Endothelial cell of umbilical vein (primary cell): ENCODE data around the gene SCARF2. TPM values are rescaled to one million over a fixed set of nuclear protein-coding genes. Genes with fewer than 3 reads are reported as not detected.

Experiments used
- BruUV-seq: library from RNA; stranded (reverse); fragments of 400-500 nt; replicated peaks from 2 replicates; lab custom pipeline; 2021; lab: Mats Ljungman, UMichigan
- CTCF ChIA-PET: fragments of 300-600, 350-600 bp; sonication (Branson Sonifier 250); formaldehyde crosslinking; loops from one replicate; lab custom pipeline; 2021; ENCODE audit warnings: antibody characterized with exemption, inconsistent platforms; lab: Charles Lee
- POLR2A ChIA-PET: fragments of 300-600, 350-600 bp; sonication (Branson Sonifier 250); formaldehyde crosslinking; loops from one replicate; lab custom pipeline; 2021; ENCODE audit warnings: antibody characterized with exemption, inconsistent platforms; lab: Charles Lee
- DNase-seq: peaks from one replicate; pipeline ENCODE4 v3.0.0-alpha.2; 2011; ENCODE audit warnings: low read depth, low spot score
- FAIRE-seq: peaks from 2 replicates; lab custom pipeline; 2011; peaks lifted over from hg19 to GRCh38; lab: Jason Lieb, UNC
- H2AFZ ChIP-seq: 2 replicates; pipeline ENCODE4 v1.6.0; 2012; ENCODE audit warnings: low read depth, low read length, control low read depth, inconsistent platforms
- H3K27ac ChIP-seq: 2 replicates; pipeline ENCODE4 v1.5.1; 2011; ENCODE audit warnings: low read depth, mild to moderate bottlenecking, control low read depth, low read length, moderate library complexity; ENCODE audit not compliant: insufficient read depth
- H3K27me3 ChIP-seq, 2 experiments: 2 replicates each; pipeline versions ENCODE4 v1.6.0 to v1.6.1; 2011; ENCODE audit warnings: low read length in 2 of 2, mixed read lengths in 1 of 2; ENCODE audit not compliant: control insufficient read depth in 2 of 2, insufficient read depth in 2 of 2
- H3K36me3 ChIP-seq, 2 experiments: 2 replicates in 1 of 2; 3 replicates in 1 of 2; pipeline ENCODE4 v1.5.1; 2011; ENCODE audit warnings: low read length in 2 of 2, mild to moderate bottlenecking in 1 of 2, moderate library complexity in 1 of 2; ENCODE audit not compliant: control insufficient read depth in 2 of 2, insufficient read depth in 2 of 2; ENCODE audit errors: extremely low read depth in 1 of 2
- H3K4me1 ChIP-seq: 3 replicates; pipeline ENCODE4 v1.5.1; 2011; ENCODE audit warnings: mild to moderate bottlenecking, low read length; ENCODE audit not compliant: control insufficient read depth, insufficient read depth; ENCODE audit errors: extremely low read depth
- H3K4me2 ChIP-seq: 2 replicates; pipeline ENCODE4 v1.6.1; 2011; ENCODE audit warnings: low read length, control low read depth, mixed read lengths; ENCODE audit not compliant: insufficient read depth
- H3K4me3 ChIP-seq, 3 experiments: fragments of 200-600 bp in 1 of 3; sonication (generic), shearing (Covaris generic) in 1 of 3; replicated peaks in 1 of 3; 2 replicates each; pipeline ENCODE4 v1.5.1; 2011 to 2016; ENCODE audit warnings: control low read depth in 3 of 3, low read length in 3 of 3, mild to moderate bottlenecking in 2 of 3, inconsistent platforms in 1 of 3, low read depth in 1 of 3, moderate library complexity in 1 of 3; ENCODE audit not compliant: insufficient read depth in 1 of 3
- H3K79me2 ChIP-seq: 2 replicates; pipeline ENCODE4 v1.6.0; 2012; ENCODE audit warnings: low read length, inconsistent platforms; ENCODE audit not compliant: control insufficient read depth, insufficient read depth
- H3K9ac ChIP-seq: replicated peaks from 2 replicates; pipeline ENCODE3; 2011; ENCODE audit warnings: low read length, control low read depth; ENCODE audit not compliant: insufficient read depth; ENCODE audit errors: extremely low read depth
- H3K9me1 ChIP-seq: replicated peaks from 3 replicates; pipeline ENCODE4 v1.6.0; 2011; ENCODE audit warnings: mild to moderate bottlenecking, low read length; ENCODE audit not compliant: control insufficient read depth, insufficient read depth; ENCODE audit errors: extremely low read depth
- H3K9me3 ChIP-seq: replicated peaks from 2 replicates; pipeline ENCODE4 v1.5.1; 2012; ENCODE audit warnings: low read length, inconsistent platforms; ENCODE audit not compliant: control insufficient read depth, insufficient read depth
- H4K20me1 ChIP-seq: replicated peaks from 2 replicates; pipeline ENCODE3; 2011; ENCODE audit warnings: mild to moderate bottlenecking, low read length; ENCODE audit not compliant: control insufficient read depth, insufficient read depth; ENCODE audit errors: extremely low read depth
- EZH2 ChIP-seq: IDR thresholded peaks from 2 replicates; pipeline ENCODE4 v1.6.1; 2012; ENCODE audit warnings: borderline replicate concordance, low read depth, mild to moderate bottlenecking, moderate library complexity, low read length, inconsistent platforms; ENCODE audit not compliant: severe bottlenecking
- FOS ChIP-seq: IDR thresholded peaks from 2 replicates; pipeline ENCODE4 v1.6.1; 2011; ENCODE audit warnings: mild to moderate bottlenecking, low read length, moderate library complexity, borderline replicate concordance; ENCODE audit not compliant: insufficient read depth
- GATA2 ChIP-seq: IDR thresholded peaks from 2 replicates; pipeline ENCODE4 v1.7.0; 2011; ENCODE audit warnings: low read depth, mild to moderate bottlenecking, moderate library complexity, mixed read lengths, low read length; ENCODE audit not compliant: insufficient read length, insufficient read depth
- JUN ChIP-seq: IDR thresholded peaks from 2 replicates; pipeline ENCODE4 v1.6.1; 2011; ENCODE audit warnings: borderline replicate concordance, low read depth; ENCODE audit not compliant: insufficient read length, insufficient read depth
- MYC ChIP-seq: IDR thresholded peaks from one replicate; pipeline ENCODE4 v1.6.1; 2011; ENCODE audit warnings: mild to moderate bottlenecking, low read depth, low read length
- POLR2AphosphoS5 ChIP-seq: IDR thresholded peaks from 2 replicates; pipeline ENCODE4 v1.6.1; 2012; ENCODE audit warnings: low read depth, mild to moderate bottlenecking, control low read depth, low read length, moderate library complexity; ENCODE audit not compliant: insufficient read depth
- dilution Hi-C: fragments of 300-500 bp; cut with MboI; formaldehyde crosslinking; loops from one replicate; pipeline ENCODE4 v1.15.0; 2019; ENCODE audit warnings: low sequenced_read_pairs; ENCODE audit not compliant: extremely low pct_ligation_motif_present
- intact Hi-C: fragments of 100-400 bp; cut with micrococcal nuclease; formaldehyde crosslinking; loops from one replicate; pipeline ENCODE4 v1.10.0; 2022
- polyA plus RNA-seq, 4 experiments: library from polyadenylated mRNA; depleted of rRNA in 3 of 4; stranded (reverse) in 3 of 4; unstranded in 1 of 4; fragments of >200 nt; gene quantifications; 2 replicates each; pipeline versions ENCODE4 v1.2.1 to v1.2.3, GENCODE V29; 2011 to 2012; ENCODE audit warnings: missing spikeins in 1 of 4
- total RNA-seq: library from RNA; stranded (reverse); gene quantifications from 2 replicates; pipeline ENCODE4 v1.2.3, GENCODE V29; 2021

The SCARF2 gene
- total and polyA plus RNA-seq, 2 donors (not counting 3 experiments of a cell fraction or from before 2014, with no cell fraction given): 15.7 to 20.1 TPM

DNA sequence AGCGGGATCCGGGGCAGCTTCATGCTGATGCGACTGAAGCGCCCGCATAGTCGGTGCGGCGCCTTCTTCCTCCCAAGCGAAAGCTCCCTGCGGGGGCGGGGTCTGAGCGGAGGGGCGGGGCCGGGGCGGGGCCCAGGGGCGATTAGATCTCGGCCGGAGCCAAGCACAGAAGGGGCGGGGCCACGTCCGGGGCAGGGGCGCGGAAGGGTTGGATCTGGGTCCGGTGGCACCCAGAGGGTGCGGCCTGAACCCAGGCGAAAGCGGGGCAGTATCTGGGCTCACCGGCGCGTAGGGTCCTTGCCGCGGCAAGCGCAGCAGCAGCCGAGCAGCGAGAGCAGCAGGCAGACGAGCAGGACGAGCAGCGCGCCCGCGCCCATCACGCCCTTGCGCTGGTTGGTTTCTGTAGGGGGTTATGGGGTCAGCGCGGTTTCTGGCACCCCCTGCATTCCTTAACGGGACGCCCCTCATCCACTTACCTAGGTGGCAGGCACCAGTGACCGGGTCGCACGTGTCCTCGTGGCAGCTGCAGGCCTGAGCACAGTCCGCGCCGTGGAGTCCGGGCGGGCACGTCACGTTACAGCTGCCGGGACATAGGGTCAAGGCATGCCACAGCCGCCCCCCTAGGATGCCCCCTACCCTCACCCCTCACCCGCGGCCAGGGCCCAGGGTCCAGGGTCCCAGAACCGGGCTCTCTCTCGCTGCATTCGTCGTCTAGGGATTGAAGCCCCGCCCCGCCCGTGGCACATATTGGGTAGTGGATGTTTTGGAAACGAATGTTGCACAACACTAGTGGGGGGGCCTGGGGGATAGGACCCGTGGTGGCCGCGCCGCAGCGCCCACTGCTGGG is 8.1 kb downstream of the SCARF2 start:
- Histone ChIP-seq H4K20me1 (peaks cover 2% of the 10 kb centered on the region), H3K9me3 (no peaks in the 10 kb centered on the region), H2AFZ (no peak overlapping the region), H3K79me2 (no peaks in the 10 kb centered on the region), H3K27ac (no peak overlapping the region), H3K9ac (no peak overlapping the region), H3K4me3 (no peak overlapping the region), H3K4me2 (no peak overlapping the region), H3K27me3 (no peaks in the 10 kb centered on the region), H3K4me1 (peaks cover 4% of the 10 kb centered on the region), H3K36me3 (peaks cover 4 to 18% of the 10 kb centered on the region in 2 experiments), H3K9me1 (no peaks in the 10 kb centered on the region)
- no TSS peak for BruUV-seq
- intact Hi-C loops (no loop called here), dilution Hi-C loops (no loop called here)
- CTCF ChIA-PET: interaction anchor here (0.7 to 1.0 kb wide), 3 partner anchors 11 to 27 kb away, joined by 3 read pairs; no protein-coding TSS in a partner anchor
- FAIRE-seq (no peak), DNase-seq (no peak)
- POLR2A ChIA-PET: no interaction called here
- TF ChIP-seq JUN: no peak
- TF ChIP-seq FOS: no peak
- no peak for TF ChIP-seq MYC
- no peak for TF ChIP-seq GATA2
- TF ChIP-seq EZH2: no peak
- TF ChIP-seq POLR2AphosphoS5: no peak
